Panc1 (cell line): Measurements from ENCODE around the gene KCNC1. TPM values are rescaled to one million over a fixed set of nuclear protein-coding genes. Genes with fewer than 3 reads are reported as not detected.

Source experiments
- ATAC-seq: fragments of 200-7000 bp; cut with Tn5 transposase; 2 replicates; pipeline ENCODE4 v1.9.1; 2020; ENCODE audit warnings: mild to moderate bottlenecking, moderate library complexity
- BruUV-seq: library from RNA; stranded (reverse); fragments of 400-500 nt; replicated peaks from 2 replicates; lab custom pipeline; 2021; lab: Mats Ljungman, UMichigan
- CTCF ChIA-PET: fragments of 300-600 bp; sonication (Branson Sonifier 250); formaldehyde crosslinking; loops from one replicate; lab custom pipeline; 2022; ENCODE audit warnings: antibody characterized with exemption; lab: Charles Lee
- POLR2A ChIA-PET: fragments of 300-600 bp; sonication (Branson Sonifier 250); formaldehyde crosslinking; loops from one replicate; lab custom pipeline; 2022; ENCODE audit warnings: antibody characterized with exemption; lab: Charles Lee
- DNase-seq: peaks from one replicate; pipeline ENCODE4 v3.0.0-alpha.2; 2010; ENCODE audit warnings: low read depth, low spot score
- H3K27ac ChIP-seq: 2 replicates; pipeline ENCODE4 v1.5.1; 2011; ENCODE audit warnings: mild to moderate bottlenecking, low read length, inconsistent platforms
- H3K27me3 ChIP-seq: fragments of 200-500 bp; sonication (Bioruptor generic); 2 replicates; pipeline ENCODE4 v1.6.0; 2014; ENCODE audit warnings: low read length, inconsistent platforms; ENCODE audit not compliant: control insufficient read depth, insufficient read depth
- H3K36me3 ChIP-seq: fragments of 200-500 bp; sonication (Bioruptor generic); 2 replicates; pipeline ENCODE4 v1.5.1; 2014; ENCODE audit warnings: inconsistent platforms, mild to moderate bottlenecking, low read length, moderate library complexity; ENCODE audit not compliant: control insufficient read depth, insufficient read depth
- H3K4me1 ChIP-seq: 2 replicates; pipeline ENCODE4 v1.5.1; 2011; ENCODE audit warnings: inconsistent platforms, mild to moderate bottlenecking, low read length, moderate library complexity; ENCODE audit not compliant: control insufficient read depth, insufficient read depth
- H3K4me3 ChIP-seq, 2 experiments: 2 replicates each; pipeline ENCODE4 v1.5.1; 2011 to 2012; ENCODE audit warnings: low read depth in 2 of 2, low read length in 2 of 2, mild to moderate bottlenecking in 2 of 2, inconsistent platforms in 1 of 2, moderate library complexity in 1 of 2
- H3K9me3 ChIP-seq: fragments of 200-500 bp; sonication (Bioruptor generic); 2 replicates; pipeline ENCODE4 v1.5.1; 2014; ENCODE audit warnings: low read depth, mild to moderate bottlenecking, inconsistent platforms, low read length, moderate library complexity; ENCODE audit not compliant: control insufficient read depth, insufficient read depth
- CTCF ChIP-seq: fragments of 450-650 bp; IDR thresholded peaks from 2 replicates; pipeline ENCODE4 v1.5.1; 2017; ENCODE audit warnings: mild to moderate bottlenecking
- POLR2AphosphoS5 ChIP-seq: IDR thresholded peaks from 2 replicates; pipeline ENCODE4 v1.6.1; 2012; ENCODE audit warnings: mild to moderate bottlenecking, low read depth, low read length, moderate library complexity
- REST ChIP-seq, 2 experiments: IDR thresholded peaks; 2 replicates each; pipeline ENCODE4 v1.6.1; 2011 to 2012; ENCODE audit warnings: low read depth in 2 of 2, control low read depth in 1 of 2, low read length in 1 of 2, mild to moderate bottlenecking in 1 of 2, moderate library complexity in 1 of 2; ENCODE audit not compliant: insufficient read depth in 1 of 2
- SIN3A ChIP-seq: IDR thresholded peaks from 2 replicates; pipeline ENCODE4 v1.6.1; 2012; ENCODE audit warnings: low read depth, mild to moderate bottlenecking, low read length, moderate library complexity, borderline replicate concordance; ENCODE audit not compliant: insufficient read depth
- TCF7L2 ChIP-seq: IDR thresholded peaks from 2 replicates; pipeline ENCODE4 v1.6.1; 2011; ENCODE audit warnings: mild to moderate bottlenecking, low read depth, low read length, inconsistent platforms
- in situ Hi-C: cut with HindIII; loops from 2 replicates; pipeline ENCODE4 v1.10.0; 2016; ENCODE audit warnings: low sequenced_read_pairs, low pct_unique_long_range_greater_than_20kb
- intact Hi-C: fragments of 100-400 bp; cut with micrococcal nuclease; formaldehyde crosslinking; loops from one replicate; pipeline ENCODE4 v1.10.0; 2022; ENCODE audit not compliant: unreplicated experiment
- total RNA-seq: library from RNA; stranded (reverse); gene quantifications from one replicate; pipeline ENCODE4 v1.2.1, GENCODE V29; 2021; ENCODE audit not compliant: unreplicated experiment

KCNC1 gene
- total RNA-seq, 1 experiment from 2014 or later, result 0.95 TPM

- H3K4me1 ChIP-seq, result no peaks in the 10 kb centered on the region
- ATAC-seq (no peak), DNase-seq (no peak)
- no TSS peak for BruUV-seq
- no peaks in the 10 kb centered on the region for H3K9me3 ChIP-seq
- H3K4me3 ChIP-seq, result no peak overlapping the region
- in situ Hi-C loops (no loop called here), intact Hi-C loops (no loop called here)
- no peaks in the 10 kb centered on the region for H3K27me3 ChIP-seq
- ChIA-PET POLR2A (no interaction called here), CTCF (interaction anchor here (0.6 to 1.1 kb wide), 2 partner anchors 220 to 236 kb away, joined by 3 read pairs; no protein-coding TSS in a partner anchor)
- no peaks in the 10 kb centered on the region for H3K36me3 ChIP-seq
- H3K27ac ChIP-seq, result no peak overlapping the region
- TF ChIP-seq CTCF (no peak), REST (IDR thresholded peaks at IDR 0.05; ENCODE audit: insufficient read depth in 1 of 2, low read depth in 2 of 2, low read length in 1 of 2) (no peak), TCF7L2 (no peak), SIN3A (no peak), POLR2AphosphoS5 (no peak)
These were observed 32.8 kb downstream of the KCNC1 start for GRCh38 chr11:17767301-17767885.

GRCh38 chr11:17767914-17768313 is 33.3 kb downstream of the KCNC1 start:
- in situ Hi-C loops (no loop called here), intact Hi-C loops (no loop called here)
- no peak for TF ChIP-seq REST (IDR thresholded peaks at IDR 0.05; ENCODE audit: insufficient read depth in 1 of 2, low read depth in 2 of 2, low read length in 1 of 2)
- no peak for TF ChIP-seq CTCF
- no peak for TF ChIP-seq SIN3A
- TF ChIP-seq POLR2AphosphoS5, result no peak
- no peak for TF ChIP-seq TCF7L2
- Histone ChIP-seq H3K36me3 (no peaks in the 10 kb centered on the region), H3K27ac (no peak overlapping the region), H3K27me3 (no peaks in the 10 kb centered on the region), H3K4me1 (no peaks in the 10 kb centered on the region), H3K9me3 (no peaks in the 10 kb centered on the region), H3K4me3 (no peak overlapping the region)
- no TSS peak for BruUV-seq
- ChIA-PET CTCF (interaction anchor here (0.7 to 1.4 kb wide), 2 partner anchors 31 to 37 kb away, joined by 5 read pairs; no protein-coding TSS in a partner anchor), POLR2A (no interaction called here)
- ATAC-seq, result no peak
- DNase-seq, result no peak
